ENCODE measurements around the gene IQCN. TPM values are rescaled to one million over a fixed set of nuclear protein-coding genes. Genes with fewer than 3 reads are reported as not detected.
A peak's percentile ranks its signal among the peaks of the same experiment; 100 is the strongest.

Gene IQCN
- total RNA-seq, 4 donors from 2014 or later: 0.20 to 0.61 (median 0.39) TPM

DNA sequence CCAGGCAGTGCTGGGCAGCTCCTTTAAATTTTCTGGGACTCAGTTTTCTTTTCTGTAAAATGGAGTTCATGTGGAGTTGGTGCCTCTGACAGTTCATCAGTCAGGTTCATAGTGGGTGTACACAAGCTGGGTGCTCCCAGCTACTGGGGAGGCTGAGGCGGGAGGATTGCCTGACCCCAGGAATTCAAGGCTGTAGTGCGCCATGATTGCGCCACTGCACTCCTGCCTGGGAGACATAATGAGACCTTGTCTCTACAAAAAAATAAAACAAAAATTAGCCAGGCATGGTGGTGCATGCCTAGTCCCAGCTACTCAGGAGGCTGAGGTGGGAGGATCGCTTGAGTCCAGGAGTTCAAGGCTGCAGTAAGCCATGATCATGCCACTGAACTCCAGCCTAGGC is 21.1 kb downstream of the IQCN start:
- Histone ChIP-seq H3K27ac (no peak overlapping the region), H3K9me3 (no peaks in the 10 kb centered on the region), H3K27me3 (no peaks in the 10 kb centered on the region), H3K36me3 (no peaks in the 10 kb centered on the region), H3K4me1 (no peaks in the 10 kb centered on the region), H3K4me3 (no peak overlapping the region)
- DNase-seq (no peak), ATAC-seq (no peak)
- TF ChIP-seq, protein P1, sequence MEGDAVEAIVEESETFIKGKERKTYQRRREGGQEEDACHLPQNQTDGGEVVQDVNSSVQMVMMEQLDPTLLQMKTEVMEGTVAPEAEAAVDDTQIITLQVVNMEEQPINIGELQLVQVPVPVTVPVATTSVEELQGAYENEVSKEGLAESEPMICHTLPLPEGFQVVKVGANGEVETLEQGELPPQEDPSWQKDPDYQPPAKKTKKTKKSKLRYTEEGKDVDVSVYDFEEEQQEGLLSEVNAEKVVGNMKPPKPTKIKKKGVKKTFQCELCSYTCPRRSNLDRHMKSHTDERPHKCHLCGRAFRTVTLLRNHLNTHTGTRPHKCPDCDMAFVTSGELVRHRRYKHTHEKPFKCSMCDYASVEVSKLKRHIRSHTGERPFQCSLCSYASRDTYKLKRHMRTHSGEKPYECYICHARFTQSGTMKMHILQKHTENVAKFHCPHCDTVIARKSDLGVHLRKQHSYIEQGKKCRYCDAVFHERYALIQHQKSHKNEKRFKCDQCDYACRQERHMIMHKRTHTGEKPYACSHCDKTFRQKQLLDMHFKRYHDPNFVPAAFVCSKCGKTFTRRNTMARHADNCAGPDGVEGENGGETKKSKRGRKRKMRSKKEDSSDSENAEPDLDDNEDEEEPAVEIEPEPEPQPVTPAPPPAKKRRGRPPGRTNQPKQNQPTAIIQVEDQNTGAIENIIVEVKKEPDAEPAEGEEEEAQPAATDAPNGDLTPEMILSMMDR (IDR thresholded peaks at IDR 0.05 in 4 of 5, conservative IDR thresholded peaks at IDR 0.05 in 1 of 5): no peak
- no peak for TF ChIP-seq POLR2A (IDR thresholded peaks at IDR 0.05)
- intact Hi-C loops (cut with DNase I; ENCODE audit: low total_unique reads): loop anchor here (2.0 to 10.0 kb wide), 3 partner anchors 92 to 152 kb away; no protein-coding TSS in a partner anchor
- in situ Hi-C loops (cut with MboI; ENCODE audit: low sequenced_read_pairs in 4 of 4): loop anchor here in 2 of 4 donors (5.0 to 25.0 kb wide), 3 partner anchors 41 to 159 kb away; partner anchors contain the start of gene SSBP4 (in 2 of the 2)

GRCh38 chr19:18252370-18252717 is 21.9 kb downstream of the IQCN start:
- no peak overlapping the region for H3K4me3 ChIP-seq
- TF ChIP-seq, protein P1 (IDR thresholded peaks at IDR 0.05 in 4 of 5, conservative IDR thresholded peaks at IDR 0.05 in 1 of 5): no peak
- TF ChIP-seq POLR2A (IDR thresholded peaks at IDR 0.05): no peak
- H3K36me3 ChIP-seq: no peaks in the 10 kb centered on the region
- in situ Hi-C loops (cut with MboI; ENCODE audit: low sequenced_read_pairs in 4 of 4) (loop anchor here in 2 of 4 donors (5.0 to 25.0 kb wide), 3 partner anchors 40 to 160 kb away; partner anchors contain the start of gene SSBP4 (in 2 of the 2)), intact Hi-C loops (cut with DNase I; ENCODE audit: low total_unique reads) (loop anchor here (1.0 to 10.0 kb wide), 5 partner anchors 44 to 152 kb away; no protein-coding TSS in a partner anchor)
- no peak for DNase-seq
- H3K27ac ChIP-seq: no peak overlapping the region
- H3K27me3 ChIP-seq: no peaks in the 10 kb centered on the region
- no peak for ATAC-seq
- H3K4me1 ChIP-seq: no peaks in the 10 kb centered on the region
- no peaks in the 10 kb centered on the region for H3K9me3 ChIP-seq

GRCh38 chr19:18251587-18252369 is 22.5 kb downstream of the IQCN start:
- Histone ChIP-seq H3K4me3 (no peak overlapping the region), H3K9me3 (no peaks in the 10 kb centered on the region), H3K27me3 (no peaks in the 10 kb centered on the region), H3K4me1 (no peaks in the 10 kb centered on the region), H3K36me3 (no peaks in the 10 kb centered on the region), H3K27ac (no peak overlapping the region)
- TF ChIP-seq, protein P1 (IDR thresholded peaks at IDR 0.05 in 4 of 5, conservative IDR thresholded peaks at IDR 0.05 in 1 of 5): peak; percentile 94 to 98 (median 97)
- TF ChIP-seq POLR2A (IDR thresholded peaks at IDR 0.05): no peak
- in situ Hi-C loops (cut with MboI; ENCODE audit: low sequenced_read_pairs in 4 of 4): loop anchor here in 2 of 4 donors (5.0 to 25.0 kb wide), 3 partner anchors 39 to 161 kb away; partner anchors contain the start of gene SSBP4 (in 2 of the 2)
- ATAC-seq (peak; percentile 84 to 87), DNase-seq (peak; percentile 15 to 66)
- intact Hi-C loops (cut with DNase I; ENCODE audit: low total_unique reads): loop anchor here (1.0 to 10.0 kb wide), 5 partner anchors 43 to 153 kb away; no protein-coding TSS in a partner anchor

GRCh38 chr19:18249834-18250233 is 24.4 kb downstream of the IQCN start:
- TF ChIP-seq, protein P1 (IDR thresholded peaks at IDR 0.05 in 4 of 5, conservative IDR thresholded peaks at IDR 0.05 in 1 of 5): no peak
- no peak for TF ChIP-seq POLR2A (IDR thresholded peaks at IDR 0.05)
- no peak overlapping the region for H3K4me3 ChIP-seq
- no peaks in the 10 kb centered on the region for H3K27me3 ChIP-seq
- DNase-seq (no peak), ATAC-seq (no peak)
- intact Hi-C loops (cut with DNase I; ENCODE audit: low total_unique reads) (loop anchor here (10.0 kb wide), 1 partner anchor 155 kb away; no protein-coding TSS in a partner anchor), in situ Hi-C loops (cut with MboI; ENCODE audit: low sequenced_read_pairs in 4 of 4) (loop anchor here in 3 of 4 donors (5.0 to 25.0 kb wide), 4 partner anchors 38 to 162 kb away; partner anchors contain the start of gene SSBP4 (in 2 of the 3))
- no peaks in the 10 kb centered on the region for H3K4me1 ChIP-seq
- H3K9me3 ChIP-seq: no peaks in the 10 kb centered on the region
- no peak overlapping the region for H3K27ac ChIP-seq
- H3K36me3 ChIP-seq: no peaks in the 10 kb centered on the region

Measured in gastrocnemius medialis (tissue), 4 donors.